Fibroblast of villous mesenchyme (primary cell): Measurements from ENCODE around the gene EDEM1. TPM values are rescaled to one million over a fixed set of nuclear protein-coding genes. Genes with fewer than 3 reads are reported as not detected.

ENCODE experiments used
- DNase-seq: peaks from one replicate; pipeline ENCODE4 v3.0.0-alpha.2; 2010; ENCODE audit warnings: low read depth
- H3K4me3 ChIP-seq: 2 replicates; pipeline ENCODE4 v1.5.1; 2011; ENCODE audit warnings: low read depth, mild to moderate bottlenecking, low read length
- total RNA-seq: library from RNA; depleted of rRNA; stranded (reverse); fragments of >200 nt; gene quantifications from 2 replicates; pipeline ENCODE4 v1.2.3, GENCODE V29; 2012
- TF ChIP-seq, protein P1 (sequence below): IDR thresholded peaks from 2 replicates; pipeline ENCODE4 v1.5.1; 2012; ENCODE audit warnings: low read depth, mild to moderate bottlenecking, low read length; ENCODE audit not compliant: insufficient read depth

The EDEM1 gene
- total RNA-seq, 1 donor, result 47.1 TPM

DNA sequence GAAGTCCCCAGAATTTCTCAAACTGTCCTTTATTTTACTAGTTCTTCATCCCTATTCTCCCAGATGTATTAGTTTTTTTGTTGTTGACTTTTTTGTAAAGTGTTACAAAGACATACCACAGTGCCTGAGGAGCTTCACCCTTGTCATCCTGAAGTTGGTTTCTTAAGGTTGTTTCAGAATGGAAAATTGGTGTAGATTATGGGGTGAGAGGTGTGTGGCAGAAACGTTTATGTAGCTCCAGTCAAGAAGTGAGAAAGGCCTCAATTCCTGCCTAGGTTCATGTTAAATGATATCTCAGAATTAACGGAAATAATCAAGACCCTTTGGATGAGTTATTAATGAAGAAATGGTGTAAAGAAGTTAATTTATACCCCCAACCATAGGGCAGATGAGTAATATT is 6.8 kb downstream of the EDEM1 start:
- H3K4me3 ChIP-seq, result no peak overlapping the region
- TF ChIP-seq, protein P1, sequence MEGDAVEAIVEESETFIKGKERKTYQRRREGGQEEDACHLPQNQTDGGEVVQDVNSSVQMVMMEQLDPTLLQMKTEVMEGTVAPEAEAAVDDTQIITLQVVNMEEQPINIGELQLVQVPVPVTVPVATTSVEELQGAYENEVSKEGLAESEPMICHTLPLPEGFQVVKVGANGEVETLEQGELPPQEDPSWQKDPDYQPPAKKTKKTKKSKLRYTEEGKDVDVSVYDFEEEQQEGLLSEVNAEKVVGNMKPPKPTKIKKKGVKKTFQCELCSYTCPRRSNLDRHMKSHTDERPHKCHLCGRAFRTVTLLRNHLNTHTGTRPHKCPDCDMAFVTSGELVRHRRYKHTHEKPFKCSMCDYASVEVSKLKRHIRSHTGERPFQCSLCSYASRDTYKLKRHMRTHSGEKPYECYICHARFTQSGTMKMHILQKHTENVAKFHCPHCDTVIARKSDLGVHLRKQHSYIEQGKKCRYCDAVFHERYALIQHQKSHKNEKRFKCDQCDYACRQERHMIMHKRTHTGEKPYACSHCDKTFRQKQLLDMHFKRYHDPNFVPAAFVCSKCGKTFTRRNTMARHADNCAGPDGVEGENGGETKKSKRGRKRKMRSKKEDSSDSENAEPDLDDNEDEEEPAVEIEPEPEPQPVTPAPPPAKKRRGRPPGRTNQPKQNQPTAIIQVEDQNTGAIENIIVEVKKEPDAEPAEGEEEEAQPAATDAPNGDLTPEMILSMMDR, result no peak
- DNase-seq, result no peak

DNA sequence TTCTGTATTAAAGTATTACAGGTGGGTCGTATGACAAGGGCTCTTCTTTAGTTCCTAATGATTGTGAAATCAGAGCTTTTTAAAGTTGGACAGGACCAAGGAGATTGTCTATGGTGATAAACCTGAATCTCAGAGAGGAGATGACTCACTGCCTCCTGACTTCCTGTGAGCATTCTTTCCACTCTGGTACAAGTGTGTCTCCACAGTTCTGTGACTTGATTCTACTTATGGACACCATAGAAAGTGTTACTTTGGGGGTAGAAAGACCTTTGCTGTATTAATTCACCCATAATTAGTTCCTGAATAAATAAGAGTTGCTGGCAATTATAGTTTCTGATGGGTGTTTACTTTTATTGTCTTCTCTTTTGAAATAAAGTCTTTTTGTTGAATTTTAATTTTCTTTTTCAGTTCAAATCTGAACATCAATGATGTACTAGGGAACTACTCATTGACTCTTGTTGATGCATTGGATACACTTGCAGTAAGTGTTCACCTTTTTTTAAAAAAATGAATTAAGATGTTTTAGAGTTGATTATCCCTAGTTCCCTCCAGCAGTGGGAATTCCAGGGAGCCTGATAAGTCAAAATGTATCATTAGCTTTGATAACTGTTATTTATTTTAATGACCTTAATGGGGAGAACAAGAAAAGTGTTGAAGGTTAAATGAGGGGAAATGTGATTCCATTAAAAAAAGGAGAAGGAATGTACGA is 7.4 kb downstream of the EDEM1 start:
- TF ChIP-seq, protein P1, result no peak
- H3K4me3 ChIP-seq, result no peak overlapping the region

DNA sequence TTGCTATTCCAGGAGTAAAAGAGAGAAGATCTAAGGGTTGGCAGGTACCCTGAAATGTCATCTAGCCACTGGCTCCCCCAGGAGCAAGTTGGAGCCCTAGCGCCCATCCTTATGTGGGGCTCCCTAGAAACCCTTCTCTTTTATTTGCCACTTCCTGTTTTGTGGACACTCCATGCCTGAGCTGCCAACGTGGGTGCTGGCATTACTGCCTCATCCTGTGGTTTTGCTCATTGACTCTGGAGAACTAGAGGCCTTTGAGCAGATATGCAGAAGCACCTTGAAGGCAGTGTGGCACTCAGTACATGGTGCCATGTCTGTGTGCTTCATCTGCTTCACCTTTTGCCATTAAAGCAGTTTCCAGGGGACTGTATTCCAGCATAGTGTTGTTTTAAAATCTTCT is 8.1 kb downstream of the EDEM1 start:
- peak; percentile 19 for DNase-seq
- H3K4me3 ChIP-seq, result no peak overlapping the region
- TF ChIP-seq, protein P1, result no peak

More for the DNA sequence above, 7.4 kb downstream of the EDEM1 start:
- peak; percentile 96 for DNase-seq

DNA sequence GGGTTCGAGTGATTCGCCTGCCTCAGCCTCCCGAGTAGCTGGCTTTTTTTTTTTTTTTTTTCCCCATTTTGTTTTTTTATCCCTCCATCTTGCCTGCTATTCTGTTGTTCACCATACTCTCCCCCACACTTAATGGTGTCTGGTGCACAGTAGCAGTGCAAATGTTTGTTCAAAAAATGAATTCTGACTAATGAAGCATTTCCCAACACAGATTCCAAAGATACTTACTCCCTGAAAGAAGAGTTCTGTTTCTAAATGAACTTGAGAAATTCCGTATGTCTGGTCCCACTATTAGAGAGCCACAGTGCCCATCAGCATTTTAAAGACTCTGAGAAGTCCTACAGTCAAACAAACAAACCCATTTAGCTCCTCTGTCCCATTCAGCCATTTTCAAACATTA is 9.5 kb downstream of the EDEM1 start:
- DNase-seq, result peak; percentile 89
- TF ChIP-seq, protein P1, result no peak
- H3K4me3 ChIP-seq, result no peak overlapping the region

DNA sequence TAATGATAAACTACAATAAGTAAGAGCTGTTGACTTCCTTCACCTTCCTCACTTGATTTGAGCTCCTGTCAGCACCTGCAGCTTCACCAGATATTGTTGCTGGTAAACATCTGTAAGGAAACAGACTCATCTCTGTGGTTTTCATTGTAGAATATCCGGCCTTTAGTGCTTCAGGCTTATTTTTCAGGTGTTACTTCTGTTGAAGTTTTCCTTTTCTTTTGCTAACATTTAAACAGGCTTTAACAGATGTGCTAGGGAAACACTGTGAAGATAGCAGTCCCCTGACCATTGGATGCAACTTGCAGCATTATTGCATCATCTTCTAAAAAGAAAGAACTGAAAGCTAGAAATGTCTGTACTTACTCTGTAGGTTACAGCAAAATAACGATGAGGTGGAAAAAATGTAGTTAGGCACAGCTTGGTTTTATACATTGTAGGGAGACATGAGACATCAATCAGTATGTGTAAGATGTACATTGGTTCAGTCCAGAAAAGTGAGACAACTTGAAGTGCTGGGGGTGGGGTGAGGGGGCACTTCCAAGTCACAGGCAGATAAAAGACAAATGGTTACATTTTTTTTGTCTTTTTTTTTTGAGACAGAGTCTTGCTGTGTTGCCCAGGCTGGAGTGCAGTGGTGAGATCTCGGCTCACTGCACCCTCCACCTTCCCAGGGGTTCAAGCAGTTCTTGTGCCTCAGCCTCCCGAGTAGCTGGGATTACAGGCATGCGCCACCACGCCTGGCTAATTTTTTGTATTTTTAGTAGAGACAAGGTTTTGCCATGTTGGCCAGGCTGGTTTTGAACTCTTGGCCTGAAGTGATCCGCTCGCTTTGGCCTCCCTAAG is 10.2 kb downstream of the EDEM1 start:
- TF ChIP-seq, protein P1, result no peak
- peak; percentile 92 for DNase-seq
- no peak overlapping the region for H3K4me3 ChIP-seq

DNA sequence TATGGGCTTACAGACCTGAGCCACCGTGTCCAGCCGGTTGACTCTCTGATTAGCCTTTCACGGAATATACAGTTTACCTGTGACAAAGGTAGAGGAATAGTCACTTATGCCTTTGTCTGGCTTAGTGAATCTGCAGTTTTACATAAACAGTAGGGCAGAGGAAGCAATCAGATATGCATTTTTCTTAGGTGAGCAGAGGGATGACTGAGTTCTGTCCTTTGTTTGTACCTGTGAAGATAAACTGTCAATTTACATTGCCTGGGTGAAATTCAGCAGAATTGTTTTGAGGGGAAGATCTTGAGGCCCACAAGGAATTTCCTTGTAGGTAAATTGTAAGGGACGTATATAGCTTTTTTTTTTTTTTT is 10.8 kb downstream of the EDEM1 start:
- DNase-seq, result no peak
- TF ChIP-seq, protein P1, result no peak
- H3K4me3 ChIP-seq, result no peak overlapping the region
